Small intestine (tissue), 7 donors: ENCODE measurements around the gene FAM83G. TPM values are rescaled to one million over a fixed set of nuclear protein-coding genes. Genes with fewer than 3 reads are reported as not detected.

Experiments
- DNase-seq, 2 donors: peaks; one replicate each; pipeline versions ENCODE4 v3.0.0 to v3.0.0-alpha.2; 2013
- FAIRE-seq: peaks from 2 replicates; lab custom pipeline; 2012; peaks lifted over from hg19 to GRCh38; lab: Jason Lieb, UNC
- H3K27ac ChIP-seq, 3 donors: one replicate each; pipeline ENCODE4 v1.5.1; 2013; ENCODE audit warnings: low read length in 2 of 3, mild to moderate bottlenecking in 2 of 3, control low read depth in 1 of 3, inconsistent platforms in 1 of 3, low read depth in 1 of 3, moderate library complexity in 1 of 3
- H3K27me3 ChIP-seq, 3 donors: one replicate each; pipeline ENCODE4 v1.6.1; 2013; ENCODE audit warnings: low read length in 3 of 3, inconsistent platforms in 1 of 3; ENCODE audit not compliant: control insufficient read depth in 3 of 3, insufficient read depth in 3 of 3
- H3K36me3 ChIP-seq, 3 donors: one replicate each; pipeline ENCODE4 v1.6.1; 2013; ENCODE audit warnings: low read length in 3 of 3, inconsistent platforms in 1 of 3, low read depth in 1 of 3, mild to moderate bottlenecking in 1 of 3, moderate library complexity in 1 of 3; ENCODE audit not compliant: control insufficient read depth in 3 of 3, insufficient read depth in 2 of 3
- H3K4me1 ChIP-seq, 3 donors: one replicate each; pipeline ENCODE4 v1.6.1; 2013; ENCODE audit warnings: low read length in 2 of 3, inconsistent platforms in 1 of 3, low read depth in 1 of 3, mild to moderate bottlenecking in 1 of 3, moderate library complexity in 1 of 3; ENCODE audit not compliant: control insufficient read depth in 3 of 3, insufficient read depth in 2 of 3
- H3K4me3 ChIP-seq, 3 donors: one replicate each; pipeline ENCODE4 v1.5.1; 2013; ENCODE audit warnings: low read length in 3 of 3, control low read depth in 1 of 3, inconsistent platforms in 1 of 3, low read depth in 1 of 3, mild to moderate bottlenecking in 1 of 3, moderate library complexity in 1 of 3
- H3K9me3 ChIP-seq, 2 donors: one replicate each; pipeline ENCODE4 v1.6.1; 2013; ENCODE audit warnings: low read depth in 1 of 2, low read length in 1 of 2; ENCODE audit not compliant: control insufficient read depth in 2 of 2, insufficient read depth in 1 of 2
- WGBS, 3 donors: extraction: QIAGEN DNeasy Blood & Tissue Kit; methylation state at CpG; one replicate each; pipeline ENCODE4 v1.1.7; 2013; 5-methylcytosine and 5-hydroxymethylcytosine counted together
- polyA plus RNA-seq, 4 donors: library from polyadenylated mRNA; stranded (reverse) in 3 of 4; unstranded in 1 of 4; fragments of 200-250 nt in 3 of 4; fragments of 120-200 nt in 1 of 4; gene quantifications; one replicate each; pipeline versions ENCODE4 v1.2.1 to v1.2.3, GENCODE V29; 2013
- donor health status: healthy with polysubstance abuse.
- donor health status: control.
- donor health status: control.
- donor health status: Bipolar disorder and iron deficiency.
- donor health status: healthy.

Gene FAM83G
- polyA plus RNA-seq, 4 donors: 17.1 to 37.3 (median 29.1) TPM

- no peak for DNase-seq
- FAIRE-seq: no peak
- Histone ChIP-seq H3K4me3 (no peak overlapping the region), H3K27ac (peak overlapping the region in 1 of 3 donors; percentile 0), H3K36me3 (no peaks in the 10 kb centered on the region), H3K27me3 (peaks cover 0 to 2% (median 0%) of the 10 kb centered on the region in 3 donors), H3K9me3 (no peaks in the 10 kb centered on the region), H3K4me1 (peaks cover 0 to 22% (median 0%) of the 10 kb centered on the region in 3 donors)
- WGBS, 3 donors: 70 to 83% (median 83%) methylated on average over 6 of the region's 6 CpGs
Measured at GRCh38 chr17:18949566-18949965, 55.0 kb downstream of the FAM83G start.

- no peak overlapping the region for H3K27ac ChIP-seq
- no peak overlapping the region for H3K4me3 ChIP-seq
- 80 to 84% (median 82%) methylated on average over 8 of the region's 8 CpGs for WGBS, 3 donors
- DNase-seq (no peak), FAIRE-seq (no peak)
- no peaks in the 10 kb centered on the region for H3K9me3 ChIP-seq
- H3K36me3 ChIP-seq: no peaks in the 10 kb centered on the region
- peaks cover 0 to 2% (median 0%) of the 10 kb centered on the region in 3 donors for H3K27me3 ChIP-seq
- peaks cover 0 to 22% (median 0%) of the 10 kb centered on the region in 3 donors for H3K4me1 ChIP-seq
Measured at GRCh38 chr17:18948476-18949006, 56.0 kb downstream of the FAM83G start.

- Histone ChIP-seq H3K4me1 (peaks cover 0 to 22% (median 0%) of the 10 kb centered on the region in 3 donors), H3K27me3 (peaks cover 0 to 2% (median 0%) of the 10 kb centered on the region in 3 donors), H3K9me3 (no peaks in the 10 kb centered on the region), H3K36me3 (no peaks in the 10 kb centered on the region), H3K4me3 (no peak overlapping the region), H3K27ac (no peak overlapping the region)
- WGBS, 3 donors: 65 to 81% (median 81%) methylated on average over 6 of the region's 6 CpGs
- DNase-seq: no peak
- no peak for FAIRE-seq
Measured at GRCh38 chr17:18947866-18948265, 56.7 kb downstream of the FAM83G start.

GRCh38 chr17:18946536-18946935, 58.0 kb downstream of the FAM83G start:
- FAIRE-seq (no peak), DNase-seq (no peak)
- no peaks in the 10 kb centered on the region for H3K36me3 ChIP-seq
- H3K9me3 ChIP-seq: no peaks in the 10 kb centered on the region
- H3K4me1 ChIP-seq: peaks cover 0 to 22% (median 0%) of the 10 kb centered on the region in 3 donors
- H3K4me3 ChIP-seq: no peak overlapping the region
- H3K27ac ChIP-seq: no peak overlapping the region
- 44 to 69% (median 69%) methylated on average over 2 of the region's 2 CpGs for WGBS, 3 donors
- H3K27me3 ChIP-seq: peaks cover 0 to 2% (median 0%) of the 10 kb centered on the region in 3 donors

- peaks cover 0 to 4% (median 0%) of the 10 kb centered on the region in 3 donors for H3K4me1 ChIP-seq
- WGBS, 3 donors: 77 to 85% (median 80%) methylated on average over 5 of the region's 5 CpGs
- DNase-seq: no peak
- no peaks in the 10 kb centered on the region for H3K9me3 ChIP-seq
- H3K36me3 ChIP-seq: no peaks in the 10 kb centered on the region
- no peak overlapping the region for H3K4me3 ChIP-seq
- H3K27me3 ChIP-seq: peaks cover 0 to 2% (median 0%) of the 10 kb centered on the region in 3 donors
- no peak for FAIRE-seq
- no peak overlapping the region for H3K27ac ChIP-seq
Measured at GRCh38 chr17:18944646-18945045, 59.9 kb downstream of the FAM83G start.

GRCh38 chr17:18938692-18939023, 65.9 kb downstream of the FAM83G start:
- no peak for FAIRE-seq

GRCh38 chr17:18937981-18938691, 66.4 kb downstream of the FAM83G start:
- peaks cover 0 to 1% (median 0%) of the 10 kb centered on the region in 3 donors for H3K36me3 ChIP-seq
- peaks cover 0 to 5% (median 0%) of the 10 kb centered on the region in 3 donors for H3K4me1 ChIP-seq
- no peak overlapping the region for H3K4me3 ChIP-seq
- peak overlapping the region in 1 of 3 donors; percentile 13 for H3K27ac ChIP-seq
- no peaks in the 10 kb centered on the region for H3K9me3 ChIP-seq
- peak in 1 of 2 donors; percentile 36 for DNase-seq
- no peak for FAIRE-seq
- WGBS, 3 donors: 76 to 80% (median 78%) methylated on average over 8 of the region's 8 CpGs
- no peaks in the 10 kb centered on the region for H3K27me3 ChIP-seq

More at GRCh38 chr17:18938692-18939023, 65.9 kb downstream of the FAM83G start:
- H3K4me1 ChIP-seq: peaks cover 0 to 5% (median 0%) of the 10 kb centered on the region in 3 donors
- H3K9me3 ChIP-seq: no peaks in the 10 kb centered on the region
- H3K27me3 ChIP-seq: no peaks in the 10 kb centered on the region
- peak overlapping the region in 1 of 3 donors; percentile 13 for H3K27ac ChIP-seq
- DNase-seq: no peak
- 49 to 70% (median 58%) methylated on average over 2 of the region's 2 CpGs for WGBS, 3 donors
- H3K4me3 ChIP-seq: no peak overlapping the region
- H3K36me3 ChIP-seq: no peaks in the 10 kb centered on the region

- Histone ChIP-seq H3K36me3 (peaks cover 7 to 36% (median 12%) of the 10 kb centered on the region in 3 donors), H3K4me3 (no peak overlapping the region), H3K9me3 (no peaks in the 10 kb centered on the region), H3K4me1 (no peaks in the 10 kb centered on the region), H3K27ac (no peak overlapping the region), H3K27me3 (no peaks in the 10 kb centered on the region)
- 76 to 81% (median 79%) methylated on average over 14 of the region's 14 CpGs for WGBS, 3 donors
- DNase-seq (no peak), FAIRE-seq (no peak)
Measured at GRCh38 chr17:18933102-18934058, 71.2 kb downstream of the FAM83G start.
